Loucy (cell line): ENCODE results near the gene BIRC7.

ENCODE experiments used
- CTCF ChIP-seq: fragments of 200-600 bp; sonication (generic); conservative IDR thresholded peaks from 2 replicates; pipeline ENCODE4 v1.5.1; 2014; ENCODE audit warnings: mild to moderate bottlenecking, antibody characterized with exemption, low read length
- EZH2phosphoT487 ChIP-seq: fragments of 200-600 bp; IDR thresholded peaks from 2 replicates; pipeline ENCODE4 v1.6.1; 2018; ENCODE audit warnings: antibody characterized with exemption, mild to moderate bottlenecking, moderate library complexity, borderline replicate concordance

- TF ChIP-seq CTCF (no peak), EZH2phosphoT487 (no peak)
Measured at GRCh38 chr20:63276956-63277355, 41.3 kb downstream of the BIRC7 start.
